Measurements from ENCODE around the gene CADPS. TPM values are rescaled to one million over a fixed set of nuclear protein-coding genes. Genes with fewer than 3 reads are reported as not detected.

The CADPS gene
- total RNA-seq, 1 donor from 2014 or later = 2.7 TPM

- Histone ChIP-seq H3K27ac (no peak overlapping the region), H3K4me1 (no peaks in the 10 kb centered on the region), H3K36me3 (no peaks in the 10 kb centered on the region), H3K9me3 (no peaks in the 10 kb centered on the region), H3K4me3 (no peak overlapping the region), H3K27me3 (ENCODE audit: low read depth) (no peaks in the 10 kb centered on the region)
- ATAC-seq (peak; percentile 65 to 71), DNase-seq (no peak)
- intact Hi-C loops (cut with DNase I) = no loop called here
- no peak for TF ChIP-seq CTCF (IDR thresholded peaks at IDR 0.05)
These were observed 282.8 kb downstream of the CADPS start for GRCh38 chr3:62592408-62592807.

- TF ChIP-seq CTCF (IDR thresholded peaks at IDR 0.05) = no peak
- no peak overlapping the region for H3K27ac ChIP-seq
- no peak overlapping the region for H3K4me3 ChIP-seq
- H3K36me3 ChIP-seq = no peaks in the 10 kb centered on the region
- intact Hi-C loops (cut with DNase I) = no loop called here
- no peaks in the 10 kb centered on the region for H3K27me3 ChIP-seq (ENCODE audit: low read depth)
- no peaks in the 10 kb centered on the region for H3K4me1 ChIP-seq
- no peaks in the 10 kb centered on the region for H3K9me3 ChIP-seq
- ATAC-seq = no peak
- no peak for DNase-seq
These were observed 286.1 kb downstream of the CADPS start for GRCh38 chr3:62589078-62589477.

- Histone ChIP-seq H3K27ac (no peak overlapping the region), H3K4me1 (no peaks in the 10 kb centered on the region), H3K4me3 (no peak overlapping the region), H3K27me3 (ENCODE audit: low read depth) (no peaks in the 10 kb centered on the region), H3K36me3 (no peaks in the 10 kb centered on the region), H3K9me3 (no peaks in the 10 kb centered on the region)
- peak in 1 of 2 donors; percentile 20 for ATAC-seq
- TF ChIP-seq CTCF (IDR thresholded peaks at IDR 0.05) = no peak
- DNase-seq = no peak
- intact Hi-C loops (cut with DNase I) = no loop called here
These were observed 287.6 kb downstream of the CADPS start for GRCh38 chr3:62587579-62588031.

- no peak for TF ChIP-seq CTCF (IDR thresholded peaks at IDR 0.05)
- intact Hi-C loops (cut with DNase I) = no loop called here
- ATAC-seq = peak in 1 of 2 donors; percentile 16
- Histone ChIP-seq H3K9me3 (no peaks in the 10 kb centered on the region), H3K27me3 (ENCODE audit: low read depth) (no peaks in the 10 kb centered on the region), H3K36me3 (no peaks in the 10 kb centered on the region), H3K27ac (no peak overlapping the region), H3K4me1 (no peaks in the 10 kb centered on the region), H3K4me3 (no peak overlapping the region)
- DNase-seq = no peak
These were observed 288.0 kb downstream of the CADPS start for GRCh38 chr3:62587169-62587568.

DNA sequence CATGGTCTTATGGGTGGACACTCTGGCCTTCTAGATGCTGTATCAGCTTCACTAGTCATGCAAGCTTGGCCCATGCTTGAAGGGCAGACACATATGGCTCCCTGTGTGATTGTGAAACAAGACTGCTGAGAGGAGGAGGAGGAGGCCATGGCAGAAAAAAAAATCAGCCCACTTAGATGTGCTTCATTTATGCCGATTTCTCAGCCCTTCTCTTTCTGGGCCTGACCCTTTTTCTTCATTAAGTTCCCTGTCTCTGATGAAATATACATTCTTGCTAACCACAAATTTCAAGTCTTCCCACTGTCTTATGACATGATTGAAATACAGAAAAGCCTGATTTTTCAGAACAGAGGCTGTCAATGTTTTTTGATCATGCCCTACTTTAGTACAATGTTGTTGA lies 288.9 kb downstream of the CADPS start:
- Histone ChIP-seq H3K36me3 (no peaks in the 10 kb centered on the region), H3K4me3 (no peak overlapping the region), H3K27ac (no peak overlapping the region), H3K9me3 (no peaks in the 10 kb centered on the region), H3K4me1 (no peaks in the 10 kb centered on the region), H3K27me3 (ENCODE audit: low read depth) (no peaks in the 10 kb centered on the region)
- TF ChIP-seq CTCF (IDR thresholded peaks at IDR 0.05) = no peak
- intact Hi-C loops (cut with DNase I) = no loop called here
- DNase-seq (no peak), ATAC-seq (no peak)

DNA sequence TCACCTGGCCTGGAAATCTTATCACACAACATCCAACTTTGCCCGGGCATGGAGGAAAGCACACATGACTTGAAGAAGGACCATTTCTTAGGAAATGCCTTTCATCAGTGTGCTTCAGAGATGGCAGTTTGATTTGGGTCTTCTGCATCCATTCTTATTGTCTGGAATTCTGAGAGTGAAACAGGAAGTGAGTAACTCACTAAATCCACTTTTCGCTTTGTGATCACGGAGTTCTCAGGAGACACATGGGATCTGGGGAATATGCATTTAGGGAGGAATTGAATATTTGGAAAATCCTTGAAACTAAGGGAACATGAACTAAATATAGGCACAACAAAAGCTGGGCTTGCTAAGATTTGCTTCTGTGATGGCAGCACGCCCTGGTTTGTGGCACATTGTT lies 289.4 kb downstream of the CADPS start:
- ATAC-seq (no peak), DNase-seq (no peak)
- intact Hi-C loops (cut with DNase I) = no loop called here

More for the DNA sequence above, 289.4 kb downstream of the CADPS start:
- no peaks in the 10 kb centered on the region for H3K4me1 ChIP-seq
- no peak for TF ChIP-seq CTCF (IDR thresholded peaks at IDR 0.05)
- no peaks in the 10 kb centered on the region for H3K27me3 ChIP-seq (ENCODE audit: low read depth)
- no peak overlapping the region for H3K27ac ChIP-seq
- H3K9me3 ChIP-seq = no peaks in the 10 kb centered on the region
- no peak overlapping the region for H3K4me3 ChIP-seq
- H3K36me3 ChIP-seq = no peaks in the 10 kb centered on the region
